Suprapubic skin (tissue), 4 donors: ENCODE results near the gene ZNF689.

Experiments used
- CTCF ChIP-seq, 2 donors: fragments of 200-600 bp in 1 of 2; fragments of 450-650 bp in 1 of 2; sonication (generic) in 1 of 2; IDR thresholded peaks; one replicate each; pipeline ENCODE4 v1.5.1; 2016 to 2019; ENCODE audit warnings: antibody characterized with exemption in 2 of 2, mild to moderate bottlenecking in 1 of 2, moderate library complexity in 1 of 2
- EP300 ChIP-seq: sonication (generic); formaldehyde crosslinking; IDR thresholded peaks from one replicate; pipeline ENCODE4 v1.6.1; 2017; ENCODE audit warnings: antibody characterized with exemption
- POLR2A ChIP-seq, 2 donors: fragments of 450-650 bp; IDR thresholded peaks; one replicate each; pipeline ENCODE4 v1.6.1; 2017; ENCODE audit warnings: antibody characterized with exemption in 2 of 2, mild to moderate bottlenecking in 2 of 2, moderate library complexity in 2 of 2
- POLR2AphosphoS5 ChIP-seq, 3 donors: sonication (generic); formaldehyde crosslinking; IDR thresholded peaks; one replicate each; pipeline ENCODE4 v1.6.1; 2017; ENCODE audit warnings: antibody characterized with exemption in 3 of 3

- TF ChIP-seq CTCF (IDR thresholded peaks at IDR 0.05) (no peak), POLR2A (IDR thresholded peaks at IDR 0.05) (no peak), POLR2AphosphoS5 (IDR thresholded peaks at IDR 0.05) (no peak), EP300 (no peak)
Observed at GRCh38 chr16:30566531-30566930, 43.7 kb downstream of the ZNF689 start.
